Thyroid gland (tissue), 4 donors: ENCODE data around the gene PURB. TPM values are rescaled to one million over a fixed set of nuclear protein-coding genes. Genes with fewer than 3 reads are reported as not detected.

Experiments
- DNase-seq, 2 donors: peaks; one replicate each; pipeline ENCODE4 v3.0.0-alpha.2; 2019
- H3K27ac ChIP-seq, 3 donors: fragments of 200-600 bp; sonication (generic); 1 replicate in 2 of 3; 2 replicates in 1 of 3; pipeline ENCODE4 v1.5.1; 2016 to 2019; ENCODE audit warnings: mild to moderate bottlenecking in 1 of 3, moderate library complexity in 1 of 3
- H3K27me3 ChIP-seq: fragments of 200-600 bp; sonication (generic); one replicate; pipeline ENCODE4 v1.5.1; 2019
- H3K36me3 ChIP-seq, 2 donors: fragments of 200-600 bp; sonication (generic); one replicate each; pipeline ENCODE4 v1.5.1; 2016 to 2019
- H3K4me1 ChIP-seq, 2 donors: fragments of 200-600 bp; sonication (generic); one replicate each; pipeline ENCODE4 v1.5.1; 2017 to 2019
- H3K4me3 ChIP-seq, 3 donors: fragments of 200-600 bp; sonication (generic); replicated peaks in 1 of 3; 1 replicate in 2 of 3; 2 replicates in 1 of 3; pipeline ENCODE4 v1.5.1; 2016; ENCODE audit warnings: mild to moderate bottlenecking in 1 of 3
- H3K9me3 ChIP-seq: fragments of 200-600 bp; sonication (generic); one replicate; pipeline ENCODE4 v1.5.1; 2017
- CTCF ChIP-seq, 6 experiments: fragments of 200-600 bp in 3 of 6; fragments of 450-650 bp in 3 of 6; sonication (generic) in 3 of 6; IDR thresholded peaks; one replicate each; pipeline ENCODE4 v1.5.1; 2016 to 2019; ENCODE audit warnings: antibody characterized with exemption in 6 of 6, mild to moderate bottlenecking in 2 of 6, inconsistent platforms in 1 of 6, moderate library complexity in 1 of 6
- POLR2A ChIP-seq, 2 donors: fragments of 450-650 bp; IDR thresholded peaks; one replicate each; pipeline ENCODE4 v1.6.1; 2017; ENCODE audit warnings: antibody characterized with exemption in 2 of 2, mild to moderate bottlenecking in 2 of 2, moderate library complexity in 1 of 2
- WGBS, 2 donors: methylation state at CpG; one replicate each; pipeline ENCODE4 v1.1.5; 2017; 5-methylcytosine and 5-hydroxymethylcytosine counted together
- intact Hi-C: fragments of 100-400 bp; cut with DNase I; formaldehyde crosslinking; loops from one replicate; pipeline ENCODE4 v1.15.1; 2023
- total RNA-seq, 4 donors: library from RNA; depleted of rRNA; stranded (reverse); fragments of >200 nt; gene quantifications; one replicate each; pipeline ENCODE4 v1.2.3, GENCODE V29; 2016

The PURB gene
- total RNA-seq, 4 donors from 2014 or later: 25.6 to 47.4 (median 31.5) TPM

- intact Hi-C loops: no loop called here
Measured at GRCh38 chr7:44852590-44852989, 32.7 kb downstream of the PURB start.

GRCh38 chr7:44849885-44850544, 35.3 kb downstream of the PURB start:
- 78 to 95% methylated on average over 5 of the region's 5 CpGs for WGBS, 2 donors
- Histone ChIP-seq H3K27me3 (no peaks in the 10 kb centered on the region), H3K4me3 (no peak overlapping the region), H3K36me3 (no peaks in the 10 kb centered on the region), H3K27ac (no peak overlapping the region), H3K4me1 (peaks cover 11 to 12% of the 10 kb centered on the region in 2 donors), H3K9me3 (no peaks in the 10 kb centered on the region)
- no peak for DNase-seq
- no peak for TF ChIP-seq POLR2A (IDR thresholded peaks at IDR 0.05)
- TF ChIP-seq CTCF (IDR thresholded peaks at IDR 0.05): no peak
- intact Hi-C loops: no loop called here

More at GRCh38 chr7:44852590-44852989, 32.7 kb downstream of the PURB start:
- Histone ChIP-seq H3K36me3 (no peaks in the 10 kb centered on the region), H3K27me3 (no peaks in the 10 kb centered on the region), H3K27ac (no peak overlapping the region), H3K4me3 (no peak overlapping the region), H3K4me1 (peaks cover 0 to 5% of the 10 kb centered on the region in 2 donors), H3K9me3 (no peaks in the 10 kb centered on the region)
- DNase-seq: no peak
- WGBS, 2 donors: 91 to 94% methylated on average over 3 of the region's 3 CpGs
- TF ChIP-seq CTCF (IDR thresholded peaks at IDR 0.05) (no peak), POLR2A (IDR thresholded peaks at IDR 0.05) (no peak)

- H3K36me3 ChIP-seq: no peaks in the 10 kb centered on the region
- H3K27me3 ChIP-seq: no peaks in the 10 kb centered on the region
- peak overlapping the region in 1 of 3 donors; percentile 58 for H3K4me3 ChIP-seq
- TF ChIP-seq POLR2A (IDR thresholded peaks at IDR 0.05): no peak
- no peak for DNase-seq
- H3K9me3 ChIP-seq: no peaks in the 10 kb centered on the region
- H3K4me1 ChIP-seq: peaks cover 11 to 12% of the 10 kb centered on the region in 2 donors
- H3K27ac ChIP-seq: peak overlapping the region in 1 of 3 donors; percentile 84
- 72 to 73% methylated on average over 10 of the region's 10 CpGs for WGBS, 2 donors
- intact Hi-C loops: no loop called here
Measured at GRCh38 chr7:44849259-44849884, 36.0 kb downstream of the PURB start.

- H3K27ac ChIP-seq: peak within 1 kb of the TSS; percentile 81 to 91 (median 89)
- H3K4me3 ChIP-seq: peak within 1 kb of the TSS; percentile 43 to 58 (median 58)
- no peaks in the 10 kb centered on the region for H3K36me3 ChIP-seq
- intact Hi-C loops: no loop called here
- peaks cover 11 to 12% of the 10 kb centered on the region in 2 donors for H3K4me1 ChIP-seq
- H3K9me3 ChIP-seq: no peaks in the 10 kb centered on the region
- no peaks in the 10 kb centered on the region for H3K27me3 ChIP-seq
- peak; percentile 52 to 92 for TF ChIP-seq POLR2A (IDR thresholded peaks at IDR 0.05)
- TF ChIP-seq CTCF (IDR thresholded peaks at IDR 0.05): peak in 1 of 6 experiments; percentile 6
- peak; percentile 100 for DNase-seq
- WGBS, 2 donors: 0% methylated on average over 47 to 50 of the region's 70 CpGs
Measured at GRCh38 chr7:44847920-44848634, 37.3 kb downstream of the PURB start, which contains the start of gene H2AZ2. TSS of gene H2AZ2 (minus strand) at chr7:44848087. CDS start at chr7:44847971, 116 bp downstream.

GRCh38 chr7:44847509-44847919, 37.8 kb downstream of the PURB start:
- Histone ChIP-seq H3K36me3 (no peaks in the 10 kb centered on the region), H3K9me3 (no peaks in the 10 kb centered on the region), H3K27me3 (no peaks in the 10 kb centered on the region), H3K4me1 (peaks cover 11 to 12% of the 10 kb centered on the region in 2 donors), H3K4me3 (peak overlapping the region; percentile 25 to 48 (median 43)), H3K27ac (peak overlapping the region; percentile 81 to 91 (median 89))
- 0 to 1% methylated on average over 6 to 15 of the region's 36 CpGs for WGBS, 2 donors
- intact Hi-C loops: no loop called here
- peak; percentile 90 to 91 for DNase-seq
- TF ChIP-seq POLR2A (IDR thresholded peaks at IDR 0.05): no peak
- TF ChIP-seq CTCF (IDR thresholded peaks at IDR 0.05): peak; percentile 53 to 97 (median 91)
